ENCODE results near the gene PPP2R5E. TPM values are rescaled to one million over a fixed set of nuclear protein-coding genes. Genes with fewer than 3 reads are reported as not detected.
A peak's percentile ranks its signal among the peaks of the same experiment; 100 is the strongest.

PPP2R5E gene
- total and polyA plus RNA-seq, 10 of the 15 experiments (the other 5 are each of a cell fraction or from before 2014, with no cell fraction given), result 11.4 to 56.2 (median 22.7) TPM

- no peak overlapping the region for H3K9ac ChIP-seq (ENCODE audit: control insufficient read depth, insufficient read depth, low read length)
- H3K4me3 ChIP-seq, result 0 out of 2 replicates have a peak overlapping the region, but pooled peaks have one; percentile 28
- no TSS peak for BruUV-seq (replicated peaks)
- ATAC-seq (peak; percentile 88), FAIRE-seq (peak; percentile 80), DNase-seq (ENCODE audit: low read depth, low spot score) (peak; percentile 79)
- intact Hi-C loops (cut with micrococcal nuclease; ENCODE audit: unreplicated experiment), result no loop called here
- WGBS (ENCODE audit: insufficient coverage, insufficient replicate concordance, low lambda C conversion rate, missing lambda C conversion rate), result 0% methylated on average over 2 of the region's 2 CpGs
- RAD21 ChIA-PET (ENCODE audit: unreplicated experiment), result interaction anchor here (0.9 to 3.6 kb wide), 8 partner anchors 8 to 89 kb away, joined by 3 to 24 read pairs (median 4); partner anchors contain the start of gene PPP2R5E
- SMC1A ChIA-PET (ENCODE audit: uncharacterized antibody, unreplicated experiment), result interaction anchor here (1.0 to 4.1 kb wide), 15 partner anchors 9 to 173 kb away, joined by 3 to 31 read pairs (median 5); partner anchors contain the start of genes PPP2R5E and WDR89
- CTCF ChIA-PET, result interaction anchor here (0.9 kb wide), 1 partner anchor 12 kb away, joined by 3 read pairs; no protein-coding TSS in a partner anchor
- no peaks in the 10 kb centered on the region for H3K27me3 ChIP-seq (replicated peaks in 1 of 2; ENCODE audit: control insufficient read depth in 2 of 2, insufficient read depth in 2 of 2, low read length in 1 of 2)
- H3K79me2 ChIP-seq (ENCODE audit: control insufficient read depth, insufficient read depth, low read length), result peaks cover 75% of the 10 kb centered on the region
- POLR2A ChIA-PET, result interaction anchor here (0.7 to 1.6 kb wide), 3 partner anchors 10 to 164 kb away, joined by 3 to 5 read pairs (median 5); partner anchors contain the start of gene WDR89
- no peaks in the 10 kb centered on the region for H3K36me3 ChIP-seq (ENCODE audit: control insufficient read depth in 2 of 2, insufficient read depth in 2 of 2, low read length in 1 of 2)
- H3K27ac ChIP-seq (ENCODE audit: control insufficient read depth, insufficient read depth), result peak overlapping the region; percentile 81
- H3K4me1 ChIP-seq (ENCODE audit: control insufficient read depth, insufficient read depth, low read length), result peaks cover 29% of the 10 kb centered on the region
- no peaks in the 10 kb centered on the region for H4K20me1 ChIP-seq (ENCODE audit: control insufficient read depth, insufficient read depth)
- H3K4me2 ChIP-seq (ENCODE audit: control insufficient read depth, insufficient read depth), result peak overlapping the region; percentile 56; the same call in 1 of the 2 replicates
- H2AFZ ChIP-seq (ENCODE audit: control insufficient read depth, low read depth, low read length), result no peak overlapping the region
- H3K9me3 ChIP-seq (replicated peaks; ENCODE audit: control insufficient read depth, insufficient read depth, low read length), result no peaks in the 10 kb centered on the region
- in situ Hi-C loops (cut with MboI), result no loop called here
- TF ChIP-seq RELA (IDR thresholded peaks at IDR 0.05; ENCODE audit: borderline replicate concordance, partially characterized antibody), result no peak
- TF ChIP-seq TCF12 (IDR thresholded peaks at IDR 0.05; ENCODE audit: low read depth, low read length), result peak; percentile 81; the same call in 1 of the 2 replicates
- no peak for TF ChIP-seq RCOR1 (conservative IDR thresholded peaks at IDR 0.05; ENCODE audit: low read depth, low read length)
- TF ChIP-seq NRF1 (conservative IDR thresholded peaks at IDR 0.05; ENCODE audit: low read depth, low read length), result no peak
- TF ChIP-seq FOS (IDR thresholded peaks at IDR 0.05; ENCODE audit: borderline replicate concordance, extremely low read depth, insufficient read length), result no peak
- TF ChIP-seq POLR2AphosphoS5 (IDR thresholded peaks at IDR 0.05; ENCODE audit: low read length), result no peak
- no peak for TF ChIP-seq YBX1 (IDR thresholded peaks at IDR 0.05)
- TF ChIP-seq TCF3 (IDR thresholded peaks at IDR 0.05; ENCODE audit: borderline replicate concordance, insufficient read depth, low read depth, low read length), result peak; percentile 66; the same call in 1 of the 2 replicates
- TF ChIP-seq MXI1 (IDR thresholded peaks at IDR 0.05; ENCODE audit: low read depth, low read length), result no peak
- no peak for TF ChIP-seq ZNF687 (IDR thresholded peaks at IDR 0.05)
- TF ChIP-seq GATAD2B (conservative IDR thresholded peaks at IDR 0.05; ENCODE audit: low read depth), result no peak
- TF ChIP-seq BMI1 (IDR thresholded peaks at IDR 0.05; ENCODE audit: borderline replicate concordance), result peak; percentile 65; the same call in 1 of the 2 replicates
- TF ChIP-seq CBX3 (IDR thresholded peaks at IDR 0.05; ENCODE audit: borderline replicate concordance, low read depth), result no peak
- TF ChIP-seq SUPT20H (IDR thresholded peaks at IDR 0.05; ENCODE audit: borderline replicate concordance, control insufficient read depth, low read depth, low read length), result no peak
- TF ChIP-seq SUZ12 (IDR thresholded peaks at IDR 0.05; ENCODE audit: unreplicated experiment), result no peak
- TF ChIP-seq E2F4 (IDR thresholded peaks at IDR 0.05; ENCODE audit: low read depth, low read length), result no peak
- no peak for TF ChIP-seq ATF3 (IDR thresholded peaks at IDR 0.05; ENCODE audit: borderline replicate concordance, extremely low read depth, low read depth, low read length)
Measured at GRCh38 chr14:63478010-63478409, 65.2 kb downstream of the PPP2R5E start.

All from GM12878 (cell line).